ENCODE data around the gene DNM1L. TPM values are rescaled to one million over a fixed set of nuclear protein-coding genes. Genes with fewer than 3 reads are reported as not detected.

The DNM1L gene
- total and polyA plus RNA-seq, 8 donors, result 44.1 to 128 (median 113) TPM

GRCh38 chr12:32679920-32680237, 778 bp downstream of the DNM1L start:
- Histone ChIP-seq H3K36me3 (peaks cover 0 to 14% of the 10 kb centered on the region in 2 donors), H3K4me1 (peaks cover 9 to 29% of the 10 kb centered on the region in 2 donors), H3K27ac (peak overlapping the region; percentile 91 to 97), H3K9me3 (no peaks in the 10 kb centered on the region), H3K4me3 (peak overlapping the region; percentile 89 to 97), H3K27me3 (no peaks in the 10 kb centered on the region)
- intact Hi-C loops (cut with DNase I), result loop anchor here in 1 of 2 donors (10.0 kb wide), 1 partner anchor 315 kb away; no protein-coding TSS in a partner anchor
- no peak for DNase-seq
- ATAC-seq, result no peak
- no peak for TF ChIP-seq CTCF (IDR thresholded peaks at IDR 0.05)

GRCh38 chr12:32680787-32681186, 1.7 kb downstream of the DNM1L start:
- Histone ChIP-seq H3K4me1 (peaks cover 9 to 29% of the 10 kb centered on the region in 2 donors), H3K27me3 (no peaks in the 10 kb centered on the region), H3K27ac (peak overlapping the region in 1 of 2 donors; percentile 97), H3K9me3 (no peaks in the 10 kb centered on the region), H3K4me3 (peak overlapping the region in 1 of 2 donors; percentile 97), H3K36me3 (peaks cover 0 to 22% of the 10 kb centered on the region in 2 donors)
- no peak for TF ChIP-seq CTCF (IDR thresholded peaks at IDR 0.05)
- intact Hi-C loops (cut with DNase I), result no loop called here
- DNase-seq (no peak), ATAC-seq (no peak)

- peaks cover 9 to 29% of the 10 kb centered on the region in 2 donors for H3K4me1 ChIP-seq
- no peak overlapping the region for H3K4me3 ChIP-seq
- TF ChIP-seq CTCF (IDR thresholded peaks at IDR 0.05), result no peak
- ATAC-seq, result no peak
- H3K36me3 ChIP-seq, result peaks cover 0 to 22% of the 10 kb centered on the region in 2 donors
- no peak for DNase-seq
- H3K27ac ChIP-seq, result no peak overlapping the region
- H3K9me3 ChIP-seq, result no peaks in the 10 kb centered on the region
- H3K27me3 ChIP-seq, result no peaks in the 10 kb centered on the region
- intact Hi-C loops (cut with DNase I), result no loop called here
These were observed 2.2 kb downstream of the DNM1L start for GRCh38 chr12:32681272-32681671.

GRCh38 chr12:32686340-32686739, 7.2 kb downstream of the DNM1L start:
- Histone ChIP-seq H3K4me1 (peaks cover 0 to 4% of the 10 kb centered on the region in 2 donors), H3K9me3 (no peaks in the 10 kb centered on the region), H3K27ac (no peak overlapping the region), H3K4me3 (no peak overlapping the region), H3K36me3 (peaks cover 0 to 22% of the 10 kb centered on the region in 2 donors), H3K27me3 (no peaks in the 10 kb centered on the region)
- ATAC-seq (no peak), DNase-seq (no peak)
- intact Hi-C loops (cut with DNase I), result no loop called here
- no peak for TF ChIP-seq CTCF (IDR thresholded peaks at IDR 0.05)

- no peaks in the 10 kb centered on the region for H3K4me1 ChIP-seq
- H3K36me3 ChIP-seq, result peaks cover 0 to 15% of the 10 kb centered on the region in 2 donors
- H3K9me3 ChIP-seq, result no peaks in the 10 kb centered on the region
- H3K4me3 ChIP-seq, result no peak overlapping the region
- H3K27ac ChIP-seq, result no peak overlapping the region
- intact Hi-C loops (cut with DNase I), result no loop called here
- TF ChIP-seq CTCF (IDR thresholded peaks at IDR 0.05), result no peak
- ATAC-seq (no peak), DNase-seq (no peak)
- no peaks in the 10 kb centered on the region for H3K27me3 ChIP-seq
These were observed 9.7 kb downstream of the DNM1L start for GRCh38 chr12:32688786-32689185.

Measured in left lung (tissue), 10 donors.